Mesothelial cell of epicardium (in vitro differentiated cells): ENCODE measurements around the gene EGFLAM. TPM values are rescaled to one million over a fixed set of nuclear protein-coding genes. Genes with fewer than 3 reads are reported as not detected.

Experiments
- DNase-seq, 2 experiments: peaks; one replicate each; pipeline ENCODE4 v3.0.0; 2021; ENCODE audit warnings: low spot score in 2 of 2; ENCODE audit not compliant: unreplicated experiment in 2 of 2
- H3K27ac Mint-ChIP-seq: 2 replicates; pipeline ENCODE4 v1.8.0; 2021; ENCODE audit warnings: mixed read lengths
- H3K27me3 Mint-ChIP-seq: 2 replicates; pipeline ENCODE4 v1.8.0; 2021; ENCODE audit warnings: low read depth, mixed read lengths
- H3K36me3 Mint-ChIP-seq: 2 replicates; pipeline ENCODE4 v1.8.0; 2021; ENCODE audit warnings: mixed read lengths
- H3K4me1 Mint-ChIP-seq: 2 replicates; pipeline ENCODE4 v1.8.0; 2021; ENCODE audit warnings: mixed read lengths
- H3K4me3 Mint-ChIP-seq: 2 replicates; pipeline ENCODE4 v1.8.0; 2021; ENCODE audit warnings: mild to moderate bottlenecking, moderate library complexity, mixed read lengths
- H3K9me3 Mint-ChIP-seq: 2 replicates; pipeline ENCODE4 v1.8.0; 2021; ENCODE audit warnings: mixed read lengths
- CTCF ChIP-seq: fragments of 200-600 bp; sonication (generic); IDR thresholded peaks from one replicate; pipeline ENCODE4 v1.5.0; 2021; ENCODE audit warnings: antibody characterized with exemption; ENCODE audit not compliant: unreplicated experiment
- total RNA-seq: library from RNA; stranded (reverse); gene quantifications from 3 replicates; pipeline ENCODE4 v1.2.1, GENCODE V29; 2021

EGFLAM gene
- total RNA-seq, 1 donor from 2014 or later: 6.8 TPM

- Mint-ChIP-seq H3K4me1 (no peaks in the 10 kb centered on the region), H3K36me3 (no peaks in the 10 kb centered on the region), H3K4me3 (no peak overlapping the region), H3K9me3 (no peaks in the 10 kb centered on the region), H3K27ac (no peak overlapping the region), H3K27me3 (peaks cover 70% of the 10 kb centered on the region)
- no peak for DNase-seq
- no peak for TF ChIP-seq CTCF
These were observed 142.0 kb downstream of the EGFLAM start for GRCh38 chr5:38400365-38400764.

GRCh38 chr5:38401145-38401544, 142.8 kb downstream of the EGFLAM start:
- no peaks in the 10 kb centered on the region for H3K9me3 Mint-ChIP-seq
- no peak for DNase-seq
- no peak for TF ChIP-seq CTCF
- no peak overlapping the region for H3K27ac Mint-ChIP-seq
- H3K4me3 Mint-ChIP-seq: no peak overlapping the region
- no peaks in the 10 kb centered on the region for H3K4me1 Mint-ChIP-seq
- H3K27me3 Mint-ChIP-seq: peaks cover 64% of the 10 kb centered on the region
- H3K36me3 Mint-ChIP-seq: no peaks in the 10 kb centered on the region

GRCh38 chr5:38403406-38403805, 145.0 kb downstream of the EGFLAM start:
- no peak for DNase-seq
- Mint-ChIP-seq H3K27ac (no peak overlapping the region), H3K27me3 (peaks cover 63% of the 10 kb centered on the region), H3K9me3 (no peaks in the 10 kb centered on the region), H3K4me1 (no peaks in the 10 kb centered on the region), H3K36me3 (no peaks in the 10 kb centered on the region), H3K4me3 (no peak overlapping the region)
- TF ChIP-seq CTCF: no peak

GRCh38 chr5:38403877-38404635, 145.7 kb downstream of the EGFLAM start:
- H3K9me3 Mint-ChIP-seq: no peaks in the 10 kb centered on the region
- no peak for TF ChIP-seq CTCF
- no peaks in the 10 kb centered on the region for H3K36me3 Mint-ChIP-seq
- no peak overlapping the region for H3K27ac Mint-ChIP-seq
- no peaks in the 10 kb centered on the region for H3K4me1 Mint-ChIP-seq
- H3K4me3 Mint-ChIP-seq: no peak overlapping the region
- DNase-seq: no peak
- peaks cover 63% of the 10 kb centered on the region for H3K27me3 Mint-ChIP-seq

- Mint-ChIP-seq H3K27me3 (peaks cover 62% of the 10 kb centered on the region), H3K4me1 (no peaks in the 10 kb centered on the region), H3K27ac (no peak overlapping the region), H3K4me3 (no peak overlapping the region), H3K9me3 (no peaks in the 10 kb centered on the region), H3K36me3 (no peaks in the 10 kb centered on the region)
- TF ChIP-seq CTCF: no peak
- no peak for DNase-seq
These were observed 146.4 kb downstream of the EGFLAM start for GRCh38 chr5:38404667-38405276.
